COR-L47 (cell line): ENCODE measurements around the gene HINFP.
"Not testable (repeated sequence)": the region's sequence is repeated elsewhere in the genome, so short reads cannot be mapped to it uniquely, and the experiment has no call there.

Experiments
- DNase-seq: peaks from one replicate; lab custom pipeline; 2025; lab: John Stamatoyannopoulos, UW

HINFP gene

GRCh38 chr11:119117004-119117706 is 4.2 kb upstream of the HINFP start:
- DNase-seq: no peak

- DNase-seq: no peak
Observed at GRCh38 chr11:119118227-119118626, 3.2 kb upstream of the HINFP start.

- no peak for DNase-seq
Observed at GRCh38 chr11:119118946-119119345, 2.4 kb upstream of the HINFP start.

GRCh38 chr11:119120639-119121007 is 757 bp upstream of the HINFP start:
- DNase-seq: peak; percentile 55

- no peak for DNase-seq
Observed at GRCh38 chr11:119121811-119122124, 388 bp downstream of the HINFP start.

GRCh38 chr11:119125821-119126220 is 4.4 kb downstream of the HINFP start:
- no peak for DNase-seq

GRCh38 chr11:119126675-119127268 is 5.4 kb downstream of the HINFP start:
- no peak for DNase-seq

GRCh38 chr11:119130662-119131061 is 9.3 kb downstream of the HINFP start:
- DNase-seq: no peak

- no peak for DNase-seq
Observed at GRCh38 chr11:119134389-119134978, 13.1 kb downstream of the HINFP start.

GRCh38 chr11:119139276-119139675 is 17.9 kb downstream of the HINFP start:
- DNase-seq: not testable (repeated sequence)

GRCh38 chr11:119144825-119145486 is 23.6 kb downstream of the HINFP start:
- peak; percentile 67 for DNase-seq

GRCh38 chr11:119145551-119145950 is 24.2 kb downstream of the HINFP start:
- no peak for DNase-seq

- DNase-seq: no peak
Observed at GRCh38 chr11:119147604-119148333, 26.4 kb downstream of the HINFP start.

- DNase-seq: no peak
Observed at GRCh38 chr11:119148720-119149017, 27.3 kb downstream of the HINFP start.

- peak; percentile 26 for DNase-seq
Observed at GRCh38 chr11:119149018-119149785, 27.8 kb downstream of the HINFP start, which contains the start of gene ABCG4. TSS of gene ABCG4 (plus strand) at chr11:119149052. CDS start at chr11:119149966, 914 bp downstream.

GRCh38 chr11:119149786-119150275 is 28.5 kb downstream of the HINFP start:
- no peak for DNase-seq

- no peak for DNase-seq
Observed at GRCh38 chr11:119152043-119152442, 30.7 kb downstream of the HINFP start.

GRCh38 chr11:119152604-119153003 is 31.2 kb downstream of the HINFP start:
- DNase-seq: no peak

GRCh38 chr11:119153049-119153818 is 31.9 kb downstream of the HINFP start:
- no peak for DNase-seq

- DNase-seq: no peak
Observed at GRCh38 chr11:119154178-119154577, 32.8 kb downstream of the HINFP start.
